GM12878 (cell line): ENCODE measurements around the gene ZFP91. TPM values are rescaled to one million over a fixed set of nuclear protein-coding genes. Genes with fewer than 3 reads are reported as not detected.
A peak's percentile ranks its signal among the peaks of the same experiment; 100 is the strongest.

ENCODE experiments used
- CHD1 ChIP-seq: IDR thresholded peaks from 2 replicates; pipeline ENCODE4 v1.6.1; 2012; ENCODE audit warnings: low read depth, low read length, improper control_type of control experiment
- EGR1 ChIP-seq, 2 experiments: IDR thresholded peaks; 1 replicate in 1 of 2; 2 replicates in 1 of 2; pipeline ENCODE4 v1.6.1; 2011 to 2012; ENCODE audit warnings: low read depth in 2 of 2, low read length in 2 of 2, borderline replicate concordance in 1 of 2, mild to moderate bottlenecking in 1 of 2, moderate library complexity in 1 of 2
- FOXK2 ChIP-seq: fragments of 450-650 bp; IDR thresholded peaks from 2 replicates; pipeline ENCODE4 v1.6.1; 2017; ENCODE audit warnings: mild to moderate bottlenecking, moderate library complexity
- GABPA ChIP-seq: IDR thresholded peaks from 2 replicates; pipeline ENCODE4 v1.6.1; 2014; ENCODE audit warnings: antibody characterized with exemption, low read depth, mild to moderate bottlenecking, inconsistent platforms
- MTA2 ChIP-seq: fragments of 450-650 bp; IDR thresholded peaks from 2 replicates; pipeline ENCODE4 v1.6.1; 2016; ENCODE audit warnings: low read depth, mild to moderate bottlenecking, moderate library complexity
- PRDM15 ChIP-seq: fragments of 450-650 bp; formaldehyde crosslinking; IDR thresholded peaks from 2 replicates; pipeline ENCODE4 v1.4.0; 2020; ENCODE audit warnings: mild to moderate bottlenecking, moderate library complexity
- RAD21 ChIP-seq: IDR thresholded peaks from 2 replicates; pipeline ENCODE4 v1.6.1; 2011; ENCODE audit warnings: mild to moderate bottlenecking, low read depth, low read length, moderate library complexity; ENCODE audit not compliant: insufficient read depth
- RB1 ChIP-seq: fragments of 450-650 bp; formaldehyde crosslinking; IDR thresholded peaks from 2 replicates; pipeline ENCODE4 v1.6.1; 2017; ENCODE audit warnings: mild to moderate bottlenecking, borderline replicate concordance
- SUPT20H ChIP-seq: IDR thresholded peaks from 2 replicates; pipeline ENCODE4 v1.6.1; 2011; ENCODE audit warnings: low read depth, mild to moderate bottlenecking, low read length, moderate library complexity, borderline replicate concordance; ENCODE audit not compliant: control insufficient read depth
- TAF1 ChIP-seq: IDR thresholded peaks from 2 replicates; pipeline ENCODE4 v1.6.1; 2011; ENCODE audit warnings: mild to moderate bottlenecking, low read depth, low read length, borderline replicate concordance
- TBL1XR1 ChIP-seq: IDR thresholded peaks from 2 replicates; pipeline ENCODE4 v1.6.1; 2012; ENCODE audit warnings: low read depth, low read length, improper control_type of control experiment
- YBX1 ChIP-seq: fragments of 450-650 bp; IDR thresholded peaks from 2 replicates; pipeline ENCODE4 v1.6.1; 2016; ENCODE audit warnings: antibody characterized with exemption
- YY1 ChIP-seq: IDR thresholded peaks from 2 replicates; pipeline ENCODE4 v1.6.1; 2011; ENCODE audit warnings: low read depth, mild to moderate bottlenecking, low read length
- polyA plus RNA-seq, 11 experiments: library from polyadenylated mRNA; depleted of rRNA in 4 of 11; unstranded in 6 of 11; stranded (reverse) in 5 of 11; fragments of >200 nt; fragmentation: Nextera tagmentation in 4 of 11; fragmentation: Illumina TruSeq in 1 of 11; extraction: Ambion mirVana in 4 of 11; extraction: Trizol in 1 of 11; gene quantifications; 1 replicate in 1 of 11; 2 replicates in 10 of 11; pipeline versions ENCODE4 v1.2.1 to v1.2.3, GENCODE V29; 2011 to 2016; ENCODE audit warnings: inconsistent platforms in 2 of 11, missing spikeins in 2 of 11, low read depth in 1 of 11
- total RNA-seq, 4 experiments: library from RNA; depleted of rRNA in 3 of 4; stranded (reverse); fragments of >200 nt in 3 of 4; fragmentation: Illumina TruSeq in 1 of 4; extraction: Trizol in 1 of 4; gene quantifications; 2 replicates each; pipeline versions ENCODE4 v1.2.1 to v1.2.3, GENCODE V29; 2013 to 2021
- TF ChIP-seq, protein P1 (sequence below): fragments of 450-650 bp; conservative IDR thresholded peaks from 2 replicates; pipeline ENCODE4 v1.6.1; 2017; ENCODE audit warnings: mild to moderate bottlenecking, moderate library complexity
- TF ChIP-seq, protein P2 (sequence below): fragments of 450-650 bp; formaldehyde crosslinking; IDR thresholded peaks from 2 replicates; pipeline ENCODE4 v1.4.0; 2022; ENCODE audit warnings: mild to moderate bottlenecking, moderate library complexity
- TF ChIP-seq, protein P3 (sequence below): fragments of 450-650 bp; IDR thresholded peaks from 2 replicates; pipeline ENCODE4 v1.6.1; 2016; ENCODE audit warnings: mild to moderate bottlenecking, moderate library complexity, borderline replicate concordance

ZFP91 gene
- total and polyA plus RNA-seq, 10 of the 15 experiments (the other 5 are each of a cell fraction or from before 2014, with no cell fraction given) = 12.9 to 54.1 (median 31.7) TPM

GRCh38 chr11:58573451-58574104 is 5.3 kb upstream of the ZFP91 start (continued):
- TF ChIP-seq PRDM15 (CRISPR knock-in tag) = no peak
- TF ChIP-seq, protein P1, sequence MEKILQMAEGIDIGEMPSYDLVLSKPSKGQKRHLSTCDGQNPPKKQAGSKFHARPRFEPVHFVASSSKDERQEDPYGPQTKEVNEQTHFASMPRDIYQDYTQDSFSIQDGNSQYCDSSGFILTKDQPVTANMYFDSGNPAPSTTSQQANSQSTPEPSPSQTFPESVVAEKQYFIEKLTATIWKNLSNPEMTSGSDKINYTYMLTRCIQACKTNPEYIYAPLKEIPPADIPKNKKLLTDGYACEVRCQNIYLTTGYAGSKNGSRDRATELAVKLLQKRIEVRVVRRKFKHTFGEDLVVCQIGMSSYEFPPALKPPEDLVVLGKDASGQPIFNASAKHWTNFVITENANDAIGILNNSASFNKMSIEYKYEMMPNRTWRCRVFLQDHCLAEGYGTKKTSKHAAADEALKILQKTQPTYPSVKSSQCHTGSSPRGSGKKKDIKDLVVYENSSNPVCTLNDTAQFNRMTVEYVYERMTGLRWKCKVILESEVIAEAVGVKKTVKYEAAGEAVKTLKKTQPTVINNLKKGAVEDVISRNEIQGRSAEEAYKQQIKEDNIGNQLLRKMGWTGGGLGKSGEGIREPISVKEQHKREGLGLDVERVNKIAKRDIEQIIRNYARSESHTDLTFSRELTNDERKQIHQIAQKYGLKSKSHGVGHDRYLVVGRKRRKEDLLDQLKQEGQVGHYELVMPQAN = no peak
- peak; percentile 19; the same call in 1 of the 2 replicates for TF ChIP-seq GABPA
- TF ChIP-seq FOXK2 = no peak
- TF ChIP-seq RAD21 = no peak
- TF ChIP-seq, protein P2, sequence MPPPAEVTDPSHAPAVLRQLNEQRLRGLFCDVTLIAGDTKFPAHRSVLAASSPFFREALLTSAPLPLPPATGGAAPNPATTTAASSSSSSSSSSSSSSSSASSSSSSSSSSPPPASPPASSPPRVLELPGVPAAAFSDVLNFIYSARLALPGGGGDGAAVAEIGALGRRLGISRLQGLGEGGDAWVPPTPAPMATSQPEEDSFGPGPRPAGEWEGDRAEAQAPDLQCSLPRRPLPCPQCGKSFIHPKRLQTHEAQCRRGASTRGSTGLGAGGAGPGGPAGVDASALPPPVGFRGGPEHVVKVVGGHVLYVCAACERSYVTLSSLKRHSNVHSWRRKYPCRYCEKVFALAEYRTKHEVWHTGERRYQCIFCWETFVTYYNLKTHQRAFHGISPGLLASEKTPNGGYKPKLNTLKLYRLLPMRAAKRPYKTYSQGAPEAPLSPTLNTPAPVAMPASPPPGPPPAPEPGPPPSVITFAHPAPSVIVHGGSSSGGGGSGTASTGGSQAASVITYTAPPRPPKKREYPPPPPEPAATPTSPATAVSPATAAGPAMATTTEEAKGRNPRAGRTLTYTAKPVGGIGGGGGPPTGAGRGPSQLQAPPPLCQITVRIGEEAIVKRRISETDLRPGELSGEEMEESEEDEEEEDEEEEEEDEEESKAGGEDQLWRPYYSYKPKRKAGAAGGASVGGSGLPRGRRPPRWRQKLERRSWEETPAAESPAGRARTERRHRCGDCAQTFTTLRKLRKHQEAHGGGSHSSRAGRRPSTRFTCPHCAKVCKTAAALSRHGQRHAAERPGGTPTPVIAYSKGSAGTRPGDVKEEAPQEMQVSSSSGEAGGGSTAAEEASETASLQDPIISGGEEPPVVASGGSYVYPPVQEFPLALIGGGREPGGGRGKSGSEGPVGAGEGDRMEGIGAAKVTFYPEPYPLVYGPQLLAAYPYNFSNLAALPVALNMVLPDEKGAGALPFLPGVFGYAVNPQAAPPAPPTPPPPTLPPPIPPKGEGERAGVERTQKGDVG = no peak
- TF ChIP-seq, protein P3, sequence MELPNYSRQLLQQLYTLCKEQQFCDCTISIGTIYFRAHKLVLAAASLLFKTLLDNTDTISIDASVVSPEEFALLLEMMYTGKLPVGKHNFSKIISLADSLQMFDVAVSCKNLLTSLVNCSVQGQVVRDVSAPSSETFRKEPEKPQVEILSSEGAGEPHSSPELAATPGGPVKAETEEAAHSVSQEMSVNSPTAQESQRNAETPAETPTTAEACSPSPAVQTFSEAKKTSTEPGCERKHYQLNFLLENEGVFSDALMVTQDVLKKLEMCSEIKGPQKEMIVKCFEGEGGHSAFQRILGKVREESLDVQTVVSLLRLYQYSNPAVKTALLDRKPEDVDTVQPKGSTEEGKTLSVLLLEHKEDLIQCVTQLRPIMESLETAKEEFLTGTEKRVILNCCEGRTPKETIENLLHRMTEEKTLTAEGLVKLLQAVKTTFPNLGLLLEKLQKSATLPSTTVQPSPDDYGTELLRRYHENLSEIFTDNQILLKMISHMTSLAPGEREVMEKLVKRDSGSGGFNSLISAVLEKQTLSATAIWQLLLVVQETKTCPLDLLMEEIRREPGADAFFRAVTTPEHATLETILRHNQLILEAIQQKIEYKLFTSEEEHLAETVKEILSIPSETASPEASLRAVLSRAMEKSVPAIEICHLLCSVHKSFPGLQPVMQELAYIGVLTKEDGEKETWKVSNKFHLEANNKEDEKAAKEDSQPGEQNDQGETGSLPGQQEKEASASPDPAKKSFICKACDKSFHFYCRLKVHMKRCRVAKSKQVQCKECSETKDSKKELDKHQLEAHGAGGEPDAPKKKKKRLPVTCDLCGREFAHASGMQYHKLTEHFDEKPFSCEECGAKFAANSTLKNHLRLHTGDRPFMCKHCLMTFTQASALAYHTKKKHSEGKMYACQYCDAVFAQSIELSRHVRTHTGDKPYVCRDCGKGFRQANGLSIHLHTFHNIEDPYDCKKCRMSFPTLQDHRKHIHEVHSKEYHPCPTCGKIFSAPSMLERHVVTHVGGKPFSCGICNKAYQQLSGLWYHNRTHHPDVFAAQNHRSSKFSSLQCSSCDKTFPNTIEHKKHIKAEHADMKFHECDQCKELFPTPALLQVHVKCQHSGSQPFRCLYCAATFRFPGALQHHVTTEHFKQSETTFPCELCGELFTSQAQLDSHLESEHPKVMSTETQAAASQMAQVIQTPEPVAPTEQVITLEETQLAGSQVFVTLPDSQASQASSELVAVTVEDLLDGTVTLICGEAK = no peak
- no peak for TF ChIP-seq SUPT20H
- 0 out of 2 replicates have a peak, but pooled peaks have one; percentile 18 for TF ChIP-seq RB1
- peak; percentile 45; the same call in 1 of the 2 replicates for TF ChIP-seq TBL1XR1
- TF ChIP-seq CHD1 = 0 out of 2 replicates have a peak, but pooled peaks have one; percentile 47
- 0 out of 2 replicates have a peak, but pooled peaks have one; percentile 16 for TF ChIP-seq YY1
- peak; percentile 87 for TF ChIP-seq MTA2
- peak; percentile 50; the same call in 1 of the 2 replicates for TF ChIP-seq TAF1
- no peak for TF ChIP-seq EGR1 (IDR thresholded peaks at IDR 0.05; ENCODE audit: borderline replicate concordance in 1 of 2, low read depth in 2 of 2, low read length in 2 of 2)
- no peak for TF ChIP-seq YBX1
- TF ChIP-seq, all 136 proteins: peak for 49
